MM.1S (cell line): ENCODE measurements around the gene LDLRAD3.

Source experiments
- DNase-seq: peaks from one replicate; pipeline ENCODE4 v3.0.0-alpha.2; 2015
- H2AFZ ChIP-seq: fragments of 300-600 bp; sonication (generic); 2 replicates; pipeline ENCODE4 v1.6.0; 2016; ENCODE audit warnings: antibody characterized with exemption, low read length
- H3F3A ChIP-seq: fragments of 300-600 bp; sonication (generic); 2 replicates; pipeline ENCODE4 v1.6.1; 2016; ENCODE audit warnings: mild to moderate bottlenecking, antibody characterized with exemption, low read length, moderate library complexity, mixed read lengths; ENCODE audit not compliant: insufficient read depth
- H3K27ac ChIP-seq: fragments of 300-600 bp; sonication (generic); 2 replicates; pipeline ENCODE4 v1.5.1; 2016; ENCODE audit warnings: mild to moderate bottlenecking, low read length
- H3K27me3 ChIP-seq: fragments of 300-600 bp; sonication (generic); replicated peaks from 2 replicates; pipeline ENCODE4 v1.6.0; 2016; ENCODE audit warnings: low read length; ENCODE audit not compliant: insufficient read depth
- H3K36me3 ChIP-seq: fragments of 300-600 bp; sonication (generic); replicated peaks from 2 replicates; pipeline ENCODE4 v1.6.1; 2016; ENCODE audit warnings: mild to moderate bottlenecking, low read length, mixed read lengths; ENCODE audit not compliant: insufficient read depth
- H3K4me1 ChIP-seq: fragments of 300-600 bp; sonication (generic); 2 replicates; pipeline ENCODE4 v1.6.1; 2016; ENCODE audit warnings: low read length, mixed read lengths
- H3K4me2 ChIP-seq: fragments of 300-600 bp; sonication (generic); 2 replicates; pipeline ENCODE4 v1.6.0; 2016; ENCODE audit warnings: low read depth, low read length
- H3K4me3 ChIP-seq: fragments of 300-600 bp; sonication (generic); 2 replicates; pipeline ENCODE4 v1.5.1; 2016; ENCODE audit warnings: low read length, mixed read lengths
- H3K79me2 ChIP-seq: fragments of 300-600 bp; sonication (generic); 2 replicates; pipeline ENCODE4 v1.6.1; 2016; ENCODE audit warnings: mixed run types, low read length, mixed read lengths
- H3K9ac ChIP-seq: fragments of 300-600 bp; sonication (generic); 2 replicates; pipeline ENCODE4 v1.6.1; 2016; ENCODE audit warnings: low read length, mixed read lengths
- H3K9me2 ChIP-seq: fragments of 300-600 bp; sonication (generic); replicated peaks from 2 replicates; pipeline ENCODE4 v1.6.1; 2016; ENCODE audit warnings: mild to moderate bottlenecking, low read length, mixed read lengths; ENCODE audit not compliant: insufficient read depth
- H3K9me3 ChIP-seq: fragments of 300-600 bp; sonication (generic); replicated peaks from 2 replicates; pipeline ENCODE4 v1.6.1; 2016; ENCODE audit warnings: mild to moderate bottlenecking, low read length, mixed read lengths; ENCODE audit not compliant: insufficient read depth
- H4K20me1 ChIP-seq: fragments of 300-600 bp; sonication (generic); 2 replicates; pipeline ENCODE4 v1.6.1; 2016; ENCODE audit warnings: mild to moderate bottlenecking, low read length, moderate library complexity, mixed read lengths; ENCODE audit not compliant: insufficient read depth
- CTCF ChIP-seq: fragments of 300-600 bp; sonication (generic); IDR thresholded peaks from 2 replicates; pipeline ENCODE4 v1.5.1; 2016; ENCODE audit warnings: antibody characterized with exemption, low read length, mixed read lengths
- EZH2 ChIP-seq: fragments of 300-600 bp; sonication (generic); optimal IDR thresholded peaks from 2 replicates; pipeline ENCODE3; 2017; ENCODE audit warnings: low read depth, mild to moderate bottlenecking, antibody characterized with exemption, low read length, mixed read lengths
- EZH2phosphoT487 ChIP-seq: fragments of 300-600 bp; sonication (generic); IDR thresholded peaks from 2 replicates; pipeline ENCODE4 v1.6.1; 2018; ENCODE audit warnings: antibody characterized with exemption, low read length

The LDLRAD3 gene

DNA sequence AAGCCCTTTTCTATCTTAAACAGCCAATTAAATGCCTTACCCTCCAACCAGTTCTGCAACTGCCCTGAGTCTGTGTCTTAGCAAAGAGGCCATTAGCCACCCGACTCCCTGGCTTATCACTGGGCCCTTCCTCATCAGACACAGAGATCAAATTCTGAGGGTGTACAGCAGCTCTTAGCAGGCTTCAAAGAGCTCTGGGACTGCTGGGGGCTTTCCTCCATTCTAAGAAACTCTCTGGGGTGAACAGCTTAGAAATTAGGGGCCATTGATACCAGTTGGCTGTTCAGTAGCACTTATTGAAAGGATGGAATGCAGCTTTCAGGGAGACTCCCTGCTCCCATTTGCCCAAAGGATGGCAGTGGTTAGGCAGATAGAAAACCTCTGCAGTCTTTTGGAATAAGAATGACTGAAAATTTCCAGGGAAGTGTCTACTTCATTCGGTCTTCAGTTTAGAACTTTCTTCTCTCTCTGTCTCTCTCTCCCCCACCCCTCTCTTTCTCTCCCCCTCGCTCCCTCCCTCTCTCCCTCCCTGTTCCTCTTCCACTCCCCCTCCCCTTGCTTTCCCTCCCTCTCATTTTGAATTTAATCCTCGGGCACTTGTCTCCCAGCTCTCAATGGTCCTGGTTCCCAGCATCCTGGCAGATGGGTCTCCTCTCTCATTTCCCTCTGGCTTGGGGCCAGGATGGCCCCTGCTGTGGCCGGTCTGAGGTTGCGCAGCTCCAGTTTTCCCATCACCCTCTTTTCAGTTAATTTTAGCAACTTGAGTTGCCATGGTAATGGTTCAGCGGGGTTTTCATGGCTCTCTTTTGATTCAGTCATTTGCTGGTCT lies 268.9 kb downstream of the LDLRAD3 start:
- TF ChIP-seq EZH2 (no peak), CTCF (no peak), EZH2phosphoT487 (no peak)
- no peaks in the 10 kb centered on the region for H4K20me1 ChIP-seq
- no peak overlapping the region for H3K4me3 ChIP-seq

DNA sequence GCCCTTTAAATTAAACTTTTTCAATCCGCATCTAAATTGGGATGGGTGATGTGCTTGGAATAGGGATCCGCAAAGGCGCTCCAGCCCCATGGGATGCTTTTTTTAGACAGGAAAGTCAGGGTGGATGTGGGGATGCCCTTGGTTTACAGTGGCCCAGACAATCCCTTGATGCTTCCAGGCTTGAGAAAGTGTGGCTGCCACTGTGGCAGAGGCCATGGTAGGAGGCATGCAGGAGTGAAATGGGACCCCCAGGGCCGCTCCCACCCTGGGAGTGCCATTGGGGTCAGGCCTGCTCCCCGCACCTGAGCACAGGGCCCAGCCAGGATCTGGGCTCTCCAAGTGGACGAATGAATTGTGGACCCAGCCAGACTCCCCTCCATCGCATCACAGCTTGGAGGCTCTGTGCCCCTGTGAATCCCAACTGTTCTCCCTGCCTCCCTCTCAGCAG lies 269.6 kb downstream of the LDLRAD3 start:
- no peaks in the 10 kb centered on the region for H3K79me2 ChIP-seq
- TF ChIP-seq EZH2 (no peak), CTCF (no peak), EZH2phosphoT487 (no peak)
- H3K27ac ChIP-seq: no peak overlapping the region
- H2AFZ ChIP-seq: no peak overlapping the region
- no peaks in the 10 kb centered on the region for H3K27me3 ChIP-seq
- DNase-seq: no peak
- H3K4me1 ChIP-seq: no peaks in the 10 kb centered on the region
- H4K20me1 ChIP-seq: no peaks in the 10 kb centered on the region
- no peak overlapping the region for H3K9ac ChIP-seq
- H3K9me3 ChIP-seq: no peaks in the 10 kb centered on the region
- H3F3A ChIP-seq: no peaks in the 10 kb centered on the region
- no peaks in the 10 kb centered on the region for H3K36me3 ChIP-seq
- no peaks in the 10 kb centered on the region for H3K9me2 ChIP-seq
- H3K4me3 ChIP-seq: no peak overlapping the region
- H3K4me2 ChIP-seq: no peak overlapping the region

More for the DNA sequence above, 268.9 kb downstream of the LDLRAD3 start:
- Histone ChIP-seq H3K36me3 (no peaks in the 10 kb centered on the region), H3K4me2 (no peak overlapping the region), H3K27me3 (no peaks in the 10 kb centered on the region), H3K4me1 (no peaks in the 10 kb centered on the region), H3K9me2 (no peaks in the 10 kb centered on the region), H3K27ac (no peak overlapping the region), H3K79me2 (no peaks in the 10 kb centered on the region), H3K9me3 (no peaks in the 10 kb centered on the region), H2AFZ (no peak overlapping the region), H3K9ac (no peak overlapping the region), H3F3A (no peaks in the 10 kb centered on the region)
- DNase-seq: no peak

- H3K4me3 ChIP-seq: no peak overlapping the region
- no peak for DNase-seq
Observed at GRCh38 chr11:36214480-36214879, 270.6 kb downstream of the LDLRAD3 start.

More at GRCh38 chr11:36214480-36214879, 270.6 kb downstream of the LDLRAD3 start:
- no peaks in the 10 kb centered on the region for H3K9me3 ChIP-seq
- H3K27me3 ChIP-seq: no peaks in the 10 kb centered on the region
- TF ChIP-seq CTCF (no peak), EZH2 (no peak), EZH2phosphoT487 (no peak)
- no peak overlapping the region for H2AFZ ChIP-seq
- no peaks in the 10 kb centered on the region for H3K36me3 ChIP-seq
- H3K4me2 ChIP-seq: no peak overlapping the region
- no peaks in the 10 kb centered on the region for H4K20me1 ChIP-seq
- no peaks in the 10 kb centered on the region for H3K79me2 ChIP-seq
- no peak overlapping the region for H3K9ac ChIP-seq
- no peaks in the 10 kb centered on the region for H3K4me1 ChIP-seq
- H3K27ac ChIP-seq: no peak overlapping the region
- H3F3A ChIP-seq: no peaks in the 10 kb centered on the region
- no peaks in the 10 kb centered on the region for H3K9me2 ChIP-seq
